Globus pallidus (tissue), 1 donor: ENCODE measurements around the gene SIRT3.
A peak's percentile ranks its signal among the peaks of the same experiment; 100 is the strongest.
"Not testable (repeated sequence)": the region's sequence is repeated elsewhere in the genome, so short reads cannot be mapped to it uniquely, and the experiment has no call there.

Source experiments
- DNase-seq: peaks from one replicate; pipeline ENCODE4 v3.0.0-alpha.2; 2015; ENCODE audit warnings: low spot score

SIRT3 gene

GRCh38 chr11:240315-240714, 4.2 kb upstream of the SIRT3 start:
- DNase-seq = no peak

GRCh38 chr11:238346-238745, 2.2 kb upstream of the SIRT3 start:
- not testable (repeated sequence) for DNase-seq

- peak; percentile 79 for DNase-seq
Measured at GRCh38 chr11:236774-237767, 929 bp upstream of the SIRT3 start, which contains the start of gene PSMD13. PSMD13 (plus strand) TSS chr11:236976; CDS start chr11:237050, 74 bp downstream.

GRCh38 chr11:235609-235996, 539 bp downstream of the SIRT3 start:
- DNase-seq = no peak

- no peak for DNase-seq
Measured at GRCh38 chr11:235180-235579, 962 bp downstream of the SIRT3 start.

GRCh38 chr11:232783-233565, 3.2 kb downstream of the SIRT3 start:
- no peak for DNase-seq

- no peak for DNase-seq
Measured at GRCh38 chr11:230431-230830, 5.7 kb downstream of the SIRT3 start.

GRCh38 chr11:227824-228379, 8.2 kb downstream of the SIRT3 start:
- DNase-seq = no peak

- DNase-seq = no peak
Measured at GRCh38 chr11:225734-226453, 10.2 kb downstream of the SIRT3 start.

- no peak for DNase-seq
Measured at GRCh38 chr11:224424-224823, 11.7 kb downstream of the SIRT3 start.

GRCh38 chr11:223884-224283, 12.3 kb downstream of the SIRT3 start:
- no peak for DNase-seq

- DNase-seq = no peak
Measured at GRCh38 chr11:223026-223789, 12.9 kb downstream of the SIRT3 start.

GRCh38 chr11:221998-222789, 13.9 kb downstream of the SIRT3 start:
- DNase-seq = no peak

GRCh38 chr11:221539-221938, 14.6 kb downstream of the SIRT3 start:
- DNase-seq = no peak

GRCh38 chr11:220641-221215, 15.4 kb downstream of the SIRT3 start:
- not testable (repeated sequence) for DNase-seq

GRCh38 chr11:218815-219593, 17.1 kb downstream of the SIRT3 start:
- DNase-seq = no peak

GRCh38 chr11:217704-218103, 18.4 kb downstream of the SIRT3 start:
- DNase-seq = no peak

GRCh38 chr11:216081-216974, 19.8 kb downstream of the SIRT3 start:
- no peak for DNase-seq
